ENCODE results near the gene NRXN3.

- TF ChIP-seq GATA2 (IDR thresholded peaks at IDR 0.05; ENCODE audit: low read depth, low read length), result no peak
- no peak for TF ChIP-seq GATA3 (IDR thresholded peaks at IDR 0.05; ENCODE audit: low read depth, low read length)
Measured at GRCh38 chr14:78131616-78132015, 38.6 kb upstream of the NRXN3 start.

All from SH-SY5Y (cell line).